ENCODE measurements around the gene ATXN1.

Gene ATXN1

GRCh38 chr6:16644540-16645250 lies 116.6 kb downstream of the ATXN1 start:
- Histone ChIP-seq H3K4me1 (ENCODE audit: low read length) (no peaks in the 10 kb centered on the region), H3K4me3 (ENCODE audit: low read length) (no peak overlapping the region), H3K27ac (ENCODE audit: low read length) (no peak overlapping the region), H3K79me2 (ENCODE audit: low read length) (no peaks in the 10 kb centered on the region), H3K9me3 (ENCODE audit: insufficient read depth, low read length) (no peaks in the 10 kb centered on the region), H3K36me3 (replicated peaks; ENCODE audit: low read depth, low read length) (no peaks in the 10 kb centered on the region), H3K4me2 (ENCODE audit: low read length) (no peak overlapping the region), H3K9ac (ENCODE audit: low read length) (no peak overlapping the region), H4K20me1 (ENCODE audit: insufficient read depth, low read length) (no peaks in the 10 kb centered on the region), H2AFZ (ENCODE audit: low read depth, low read length) (no peak overlapping the region), H3K27me3 (ENCODE audit: low read depth, low read length) (peaks cover 16% of the 10 kb centered on the region)
- no peak for TF ChIP-seq EZH2phosphoT487 (IDR thresholded peaks at IDR 0.05; ENCODE audit: low read depth)
- TF ChIP-seq, protein P1, sequence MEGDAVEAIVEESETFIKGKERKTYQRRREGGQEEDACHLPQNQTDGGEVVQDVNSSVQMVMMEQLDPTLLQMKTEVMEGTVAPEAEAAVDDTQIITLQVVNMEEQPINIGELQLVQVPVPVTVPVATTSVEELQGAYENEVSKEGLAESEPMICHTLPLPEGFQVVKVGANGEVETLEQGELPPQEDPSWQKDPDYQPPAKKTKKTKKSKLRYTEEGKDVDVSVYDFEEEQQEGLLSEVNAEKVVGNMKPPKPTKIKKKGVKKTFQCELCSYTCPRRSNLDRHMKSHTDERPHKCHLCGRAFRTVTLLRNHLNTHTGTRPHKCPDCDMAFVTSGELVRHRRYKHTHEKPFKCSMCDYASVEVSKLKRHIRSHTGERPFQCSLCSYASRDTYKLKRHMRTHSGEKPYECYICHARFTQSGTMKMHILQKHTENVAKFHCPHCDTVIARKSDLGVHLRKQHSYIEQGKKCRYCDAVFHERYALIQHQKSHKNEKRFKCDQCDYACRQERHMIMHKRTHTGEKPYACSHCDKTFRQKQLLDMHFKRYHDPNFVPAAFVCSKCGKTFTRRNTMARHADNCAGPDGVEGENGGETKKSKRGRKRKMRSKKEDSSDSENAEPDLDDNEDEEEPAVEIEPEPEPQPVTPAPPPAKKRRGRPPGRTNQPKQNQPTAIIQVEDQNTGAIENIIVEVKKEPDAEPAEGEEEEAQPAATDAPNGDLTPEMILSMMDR (IDR thresholded peaks at IDR 0.05; ENCODE audit: low read depth, low read length) = no peak

- TF ChIP-seq EZH2phosphoT487 (IDR thresholded peaks at IDR 0.05; ENCODE audit: low read depth) = no peak
- TF ChIP-seq, protein P1 (IDR thresholded peaks at IDR 0.05; ENCODE audit: low read depth, low read length) = no peak
- no peaks in the 10 kb centered on the region for H3K36me3 ChIP-seq (replicated peaks; ENCODE audit: low read depth, low read length)
- no peaks in the 10 kb centered on the region for H3K4me1 ChIP-seq (ENCODE audit: low read length)
- no peak overlapping the region for H3K9ac ChIP-seq (ENCODE audit: low read length)
- H2AFZ ChIP-seq (ENCODE audit: low read depth, low read length) = no peak overlapping the region
- no peaks in the 10 kb centered on the region for H3K9me3 ChIP-seq (ENCODE audit: insufficient read depth, low read length)
- no peaks in the 10 kb centered on the region for H4K20me1 ChIP-seq (ENCODE audit: insufficient read depth, low read length)
- H3K27me3 ChIP-seq (ENCODE audit: low read depth, low read length) = peaks cover 13% of the 10 kb centered on the region; the same call in 1 of the 2 replicates
- H3K27ac ChIP-seq (ENCODE audit: low read length) = no peak overlapping the region
- H3K4me2 ChIP-seq (ENCODE audit: low read length) = no peak overlapping the region
- H3K4me3 ChIP-seq (ENCODE audit: low read length) = no peak overlapping the region
- no peaks in the 10 kb centered on the region for H3K79me2 ChIP-seq (ENCODE audit: low read length)
Measured at GRCh38 chr6:16639684-16640480, 121.4 kb downstream of the ATXN1 start.

DNA sequence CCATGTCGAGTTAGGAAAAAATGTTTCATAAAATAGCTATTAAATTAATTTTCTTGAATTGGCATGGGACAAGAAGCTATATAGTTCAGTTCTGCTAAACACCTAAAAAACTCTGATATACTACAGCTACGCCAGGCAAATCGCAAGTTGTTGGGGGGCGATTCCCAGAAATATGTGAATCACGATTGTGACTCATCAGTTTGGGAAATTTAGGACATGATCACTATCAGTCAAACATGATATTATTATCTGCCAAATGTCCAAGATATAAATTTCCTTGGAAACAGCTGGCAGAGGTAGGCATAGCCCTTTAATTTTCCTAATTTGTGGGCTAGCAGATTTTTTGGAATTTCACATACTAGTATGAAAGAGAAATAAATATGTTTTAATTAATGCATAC lies 123.6 kb downstream of the ATXN1 start:
- no peak overlapping the region for H3K27ac ChIP-seq (ENCODE audit: low read length)
- no peaks in the 10 kb centered on the region for H3K79me2 ChIP-seq (ENCODE audit: low read length)
- H3K4me1 ChIP-seq (ENCODE audit: low read length) = no peaks in the 10 kb centered on the region
- H3K27me3 ChIP-seq (ENCODE audit: low read depth, low read length) = peaks cover 20% of the 10 kb centered on the region; the same call in 1 of the 2 replicates
- TF ChIP-seq EZH2phosphoT487 (IDR thresholded peaks at IDR 0.05; ENCODE audit: low read depth) = no peak
- TF ChIP-seq, protein P1 (IDR thresholded peaks at IDR 0.05; ENCODE audit: low read depth, low read length) = no peak
- no peak overlapping the region for H3K4me3 ChIP-seq (ENCODE audit: low read length)
- no peaks in the 10 kb centered on the region for H3K9me3 ChIP-seq (ENCODE audit: insufficient read depth, low read length)
- H4K20me1 ChIP-seq (ENCODE audit: insufficient read depth, low read length) = no peaks in the 10 kb centered on the region
- no peak overlapping the region for H3K4me2 ChIP-seq (ENCODE audit: low read length)
- no peak overlapping the region for H2AFZ ChIP-seq (ENCODE audit: low read depth, low read length)
- H3K36me3 ChIP-seq (replicated peaks; ENCODE audit: low read depth, low read length) = no peaks in the 10 kb centered on the region
- H3K9ac ChIP-seq (ENCODE audit: low read length) = no peak overlapping the region
